ENCODE results near the gene COPE. TPM values are rescaled to one million over a fixed set of nuclear protein-coding genes. Genes with fewer than 3 reads are reported as not detected.

COPE gene
- total and polyA plus RNA-seq, 2 donors (not counting 1 experiment from before 2014, with no cell fraction given), result 154 to 279 TPM

- Mint-ChIP-seq H3K4me1 (peaks cover 9% of the 10 kb centered on the region), H3K4me3 (no peak overlapping the region), H3K27me3 (no peaks in the 10 kb centered on the region), H3K27ac (no peak overlapping the region), H3K9me3 (ENCODE audit: insufficient read depth) (no peaks in the 10 kb centered on the region)
- peaks cover 0 to 86% of the 10 kb centered on the region in 2 experiments for H3K36me3 ChIP-seq (replicated peaks in 1 of 2; ENCODE audit: control extremely low read depth in 1 of 2, control insufficient read depth in 1 of 2, extremely low read depth in 1 of 2, insufficient read depth in 2 of 2, low read length in 1 of 2)
- intact Hi-C loops (cut with micrococcal nuclease), result no loop called here
- 96% methylated on average over 8 of the region's 11 CpGs for WGBS (ENCODE audit: insufficient coverage)
- TF ChIP-seq EZH2 (IDR thresholded peaks at IDR 0.05; ENCODE audit: borderline replicate concordance, insufficient read depth, low read depth, low read length, poor library complexity, severe bottlenecking), result no peak
- TF ChIP-seq, protein P1, sequence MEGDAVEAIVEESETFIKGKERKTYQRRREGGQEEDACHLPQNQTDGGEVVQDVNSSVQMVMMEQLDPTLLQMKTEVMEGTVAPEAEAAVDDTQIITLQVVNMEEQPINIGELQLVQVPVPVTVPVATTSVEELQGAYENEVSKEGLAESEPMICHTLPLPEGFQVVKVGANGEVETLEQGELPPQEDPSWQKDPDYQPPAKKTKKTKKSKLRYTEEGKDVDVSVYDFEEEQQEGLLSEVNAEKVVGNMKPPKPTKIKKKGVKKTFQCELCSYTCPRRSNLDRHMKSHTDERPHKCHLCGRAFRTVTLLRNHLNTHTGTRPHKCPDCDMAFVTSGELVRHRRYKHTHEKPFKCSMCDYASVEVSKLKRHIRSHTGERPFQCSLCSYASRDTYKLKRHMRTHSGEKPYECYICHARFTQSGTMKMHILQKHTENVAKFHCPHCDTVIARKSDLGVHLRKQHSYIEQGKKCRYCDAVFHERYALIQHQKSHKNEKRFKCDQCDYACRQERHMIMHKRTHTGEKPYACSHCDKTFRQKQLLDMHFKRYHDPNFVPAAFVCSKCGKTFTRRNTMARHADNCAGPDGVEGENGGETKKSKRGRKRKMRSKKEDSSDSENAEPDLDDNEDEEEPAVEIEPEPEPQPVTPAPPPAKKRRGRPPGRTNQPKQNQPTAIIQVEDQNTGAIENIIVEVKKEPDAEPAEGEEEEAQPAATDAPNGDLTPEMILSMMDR (IDR thresholded peaks at IDR 0.05), result no peak
- ATAC-seq (ENCODE audit: low read depth), result no peak
- no peak overlapping the region for H3K4me3 ChIP-seq (ENCODE audit: control extremely low read depth in 1 of 5, extremely low read depth in 1 of 5, insufficient read depth in 1 of 5, low read depth in 2 of 5, low read length in 4 of 5)
- no peak overlapping the region for H3K9ac ChIP-seq (ENCODE audit: low read length)
- H4K20me1 ChIP-seq (ENCODE audit: control insufficient read depth, insufficient read depth, low read length, poor library complexity, severe bottlenecking), result peaks cover 57% of the 10 kb centered on the region
- H2AFZ ChIP-seq (ENCODE audit: insufficient read depth, low read depth, low read length, poor library complexity, severe bottlenecking), result no peak overlapping the region
- peaks cover 2 to 17% of the 10 kb centered on the region in 2 donors for H3K4me1 ChIP-seq (ENCODE audit: control insufficient read depth in 2 of 2, insufficient read depth in 2 of 2, low read length in 2 of 2)
- CTCF ChIA-PET, result interaction anchor here (2.6 kb wide), 1 partner anchor 13 kb away, joined by 8 read pairs; no protein-coding TSS in a partner anchor
- H3K9me3 ChIP-seq (ENCODE audit: control extremely low read depth in 1 of 3, control insufficient read depth in 2 of 3, insufficient read depth in 1 of 3, low read length in 2 of 3), result no peaks in the 10 kb centered on the region
- no peaks in the 10 kb centered on the region for H3K27me3 ChIP-seq (replicated peaks in 1 of 4; ENCODE audit: control extremely low read depth in 1 of 4, control insufficient read depth in 3 of 4, insufficient read depth in 4 of 4, low read length in 3 of 4)
- peaks cover 3% of the 10 kb centered on the region for H3K79me2 ChIP-seq (ENCODE audit: control insufficient read depth, insufficient read depth, low read length)
- H3K27ac ChIP-seq (ENCODE audit: low read length in 2 of 2), result no peak overlapping the region
- POLR2A ChIA-PET, result no interaction called here
- no peak for DNase-seq
- H3K4me2 ChIP-seq (replicated peaks; ENCODE audit: low read depth, low read length, poor library complexity, severe bottlenecking), result no peak overlapping the region
These were observed 58.9 kb downstream of the COPE start for GRCh38 chr19:18860302-18860700.

DNA sequence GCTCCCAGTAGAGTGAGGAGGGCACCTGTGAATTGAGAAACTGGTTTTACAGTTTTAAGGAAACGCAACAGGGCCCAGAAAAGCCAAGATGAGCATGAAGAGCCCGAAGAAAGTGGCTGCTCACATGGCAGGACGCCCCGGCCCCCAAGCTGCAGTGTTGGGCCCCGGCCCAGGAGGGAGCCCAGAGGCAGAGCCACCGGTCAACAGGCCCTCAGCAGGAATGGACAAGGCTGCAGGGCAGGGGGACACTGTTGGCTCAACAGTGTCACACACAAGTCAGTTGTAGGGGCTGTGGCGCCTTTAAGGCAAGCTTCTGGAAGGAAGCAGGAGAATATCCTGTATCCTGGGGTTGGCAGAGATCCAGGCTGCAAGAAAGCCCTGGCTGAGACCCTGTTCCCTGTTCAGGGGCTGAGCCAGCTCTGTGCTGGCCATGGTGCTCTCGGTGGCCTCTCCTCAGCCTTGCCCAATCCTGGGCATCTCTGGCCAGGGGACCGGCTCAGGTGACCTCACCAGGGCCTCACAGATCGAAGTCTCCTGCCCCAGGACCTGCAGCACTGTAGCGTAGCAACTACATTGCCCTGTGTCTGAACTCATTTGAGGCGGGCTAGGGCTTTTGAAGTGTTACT is 59.4 kb downstream of the COPE start:
- intact Hi-C loops (cut with micrococcal nuclease), result no loop called here
- H3K9me3 Mint-ChIP-seq (ENCODE audit: insufficient read depth), result no peaks in the 10 kb centered on the region
- no peak overlapping the region for H3K4me3 Mint-ChIP-seq
- whole genome bisulfite sequencing (ENCODE audit: insufficient coverage), result 98% methylated on average over 11 of the region's 12 CpGs
- H3K4me2 ChIP-seq (replicated peaks; ENCODE audit: low read depth, low read length, poor library complexity, severe bottlenecking), result no peak overlapping the region
- no peaks in the 10 kb centered on the region for H3K27me3 ChIP-seq (replicated peaks in 1 of 4; ENCODE audit: control extremely low read depth in 1 of 4, control insufficient read depth in 3 of 4, insufficient read depth in 4 of 4, low read length in 3 of 4)
- H3K27ac ChIP-seq (ENCODE audit: low read length in 2 of 2), result no peak overlapping the region
- H3K9me3 ChIP-seq (ENCODE audit: control extremely low read depth in 1 of 3, control insufficient read depth in 2 of 3, insufficient read depth in 1 of 3, low read length in 2 of 3), result no peaks in the 10 kb centered on the region
- ATAC-seq (ENCODE audit: low read depth) (no peak), DNase-seq (no peak)
- peaks cover 62% of the 10 kb centered on the region for H4K20me1 ChIP-seq (ENCODE audit: control insufficient read depth, insufficient read depth, low read length, poor library complexity, severe bottlenecking)
- H3K9ac ChIP-seq (ENCODE audit: low read length), result no peak overlapping the region
- no peak overlapping the region for H3K27ac Mint-ChIP-seq
- peaks cover 2 to 17% of the 10 kb centered on the region in 2 donors for H3K4me1 ChIP-seq (ENCODE audit: control insufficient read depth in 2 of 2, insufficient read depth in 2 of 2, low read length in 2 of 2)
- no peak overlapping the region for H3K4me3 ChIP-seq (ENCODE audit: control extremely low read depth in 1 of 5, extremely low read depth in 1 of 5, insufficient read depth in 1 of 5, low read depth in 2 of 5, low read length in 4 of 5)
- peaks cover 0 to 88% of the 10 kb centered on the region in 2 experiments for H3K36me3 ChIP-seq (replicated peaks in 1 of 2; ENCODE audit: control extremely low read depth in 1 of 2, control insufficient read depth in 1 of 2, extremely low read depth in 1 of 2, insufficient read depth in 2 of 2, low read length in 1 of 2)
- POLR2A ChIA-PET, result no interaction called here
- CTCF ChIA-PET, result interaction anchor here (0.5 to 2.6 kb wide), 2 partner anchors 12 to 132 kb away, joined by 3 to 8 read pairs; no protein-coding TSS in a partner anchor
- H3K4me1 Mint-ChIP-seq, result peaks cover 9% of the 10 kb centered on the region
- H3K79me2 ChIP-seq (ENCODE audit: control insufficient read depth, insufficient read depth, low read length), result peaks cover 8% of the 10 kb centered on the region
- TF ChIP-seq, protein P1 (IDR thresholded peaks at IDR 0.05), result no peak
- no peak for TF ChIP-seq EZH2 (IDR thresholded peaks at IDR 0.05; ENCODE audit: borderline replicate concordance, insufficient read depth, low read depth, low read length, poor library complexity, severe bottlenecking)
- H3K27me3 Mint-ChIP-seq, result no peaks in the 10 kb centered on the region
- H2AFZ ChIP-seq (ENCODE audit: insufficient read depth, low read depth, low read length, poor library complexity, severe bottlenecking), result no peak overlapping the region

Data from B cell (primary cell).